Stomach smooth muscle (tissue), 2 donors: ENCODE measurements around the gene KCMF1.

ENCODE experiments used
- H3K27ac ChIP-seq: one replicate; pipeline ENCODE4 v1.7.0; 2013; ENCODE audit warnings: mild to moderate bottlenecking, low read length, inconsistent platforms
- H3K27me3 ChIP-seq, 2 donors: one replicate each; pipeline ENCODE4 v1.7.0; 2013; ENCODE audit warnings: low read length in 2 of 2; ENCODE audit not compliant: insufficient read depth in 2 of 2, control insufficient read depth in 1 of 2
- H3K36me3 ChIP-seq, 2 donors: one replicate each; pipeline ENCODE4 v1.7.0; 2013; ENCODE audit warnings: low read length in 2 of 2; ENCODE audit not compliant: control insufficient read depth in 2 of 2, insufficient read depth in 2 of 2
- H3K4me1 ChIP-seq: one replicate; pipeline ENCODE4 v1.7.0; 2013; ENCODE audit warnings: low read length; ENCODE audit not compliant: control insufficient read depth, insufficient read depth
- H3K4me3 ChIP-seq, 2 donors: one replicate each; pipeline ENCODE4 v1.7.0; 2013; ENCODE audit warnings: low read length in 2 of 2
- H3K9ac ChIP-seq, 2 donors: one replicate each; pipeline ENCODE4 v1.7.0; 2013; ENCODE audit warnings: low read length in 2 of 2, mild to moderate bottlenecking in 1 of 2
- H3K9me3 ChIP-seq, 2 donors: one replicate each; pipeline ENCODE4 v1.7.0; 2013; ENCODE audit warnings: low read length in 2 of 2; ENCODE audit not compliant: control insufficient read depth in 2 of 2
- donor health status: healthy.
- donor health status: Pancreatic carcinoma.

Gene KCMF1

GRCh38 chr2:84970868-84971509 lies at the start of gene KCMF1:
Gene KCMF1, plus strand, starts transcription at chr2:84971161. Its CDS starts 291 bp downstream, at chr2:84971452.
- H3K27me3 ChIP-seq: no peaks in the 10 kb centered on the region
- peak within 1 kb of the TSS; percentile 84 for H3K27ac ChIP-seq
- H3K4me1 ChIP-seq: peaks cover 25% of the 10 kb centered on the region
- H3K36me3 ChIP-seq: peaks cover 0 to 3% of the 10 kb centered on the region in 2 donors
- H3K4me3 ChIP-seq: peak within 1 kb of the TSS; percentile 85 to 92
- H3K9ac ChIP-seq: peak within 1 kb of the TSS; percentile 93 to 95
- no peaks in the 10 kb centered on the region for H3K9me3 ChIP-seq

- no peak overlapping the region for H3K4me3 ChIP-seq
- H3K4me1 ChIP-seq: peaks cover 17% of the 10 kb centered on the region
- no peaks in the 10 kb centered on the region for H3K27me3 ChIP-seq
- H3K27ac ChIP-seq: no peak overlapping the region
- H3K9ac ChIP-seq: no peak overlapping the region
- H3K9me3 ChIP-seq: no peaks in the 10 kb centered on the region
- H3K36me3 ChIP-seq: no peaks in the 10 kb centered on the region
Measured at GRCh38 chr2:84923009-84923408, 48.0 kb upstream of the KCMF1 start.

- no peak overlapping the region for H3K27ac ChIP-seq
- H3K27me3 ChIP-seq: no peaks in the 10 kb centered on the region
- no peaks in the 10 kb centered on the region for H3K36me3 ChIP-seq
- H3K4me3 ChIP-seq: no peak overlapping the region
- no peaks in the 10 kb centered on the region for H3K9me3 ChIP-seq
- H3K4me1 ChIP-seq: peaks cover 17% of the 10 kb centered on the region
- H3K9ac ChIP-seq: no peak overlapping the region
Measured at GRCh38 chr2:84924173-84925106, 46.5 kb upstream of the KCMF1 start.

- no peaks in the 10 kb centered on the region for H3K9me3 ChIP-seq
- no peak overlapping the region for H3K27ac ChIP-seq
- peaks cover 14% of the 10 kb centered on the region for H3K4me1 ChIP-seq
- peak overlapping the region in 1 of 2 donors; percentile 75 for H3K4me3 ChIP-seq
- H3K27me3 ChIP-seq: no peaks in the 10 kb centered on the region
- no peak overlapping the region for H3K9ac ChIP-seq
- H3K36me3 ChIP-seq: no peaks in the 10 kb centered on the region
Measured at GRCh38 chr2:84925336-84925723, 45.6 kb upstream of the KCMF1 start.

GRCh38 chr2:84925724-84926376 lies 45.1 kb upstream of the KCMF1 start:
- no peaks in the 10 kb centered on the region for H3K36me3 ChIP-seq
- no peak overlapping the region for H3K27ac ChIP-seq
- H3K9ac ChIP-seq: no peak overlapping the region
- H3K4me1 ChIP-seq: peaks cover 14% of the 10 kb centered on the region
- no peaks in the 10 kb centered on the region for H3K9me3 ChIP-seq
- no peaks in the 10 kb centered on the region for H3K27me3 ChIP-seq
- peak overlapping the region; percentile 55 to 75 for H3K4me3 ChIP-seq

GRCh38 chr2:84927275-84927627 lies 43.7 kb upstream of the KCMF1 start:
- Histone ChIP-seq H3K27me3 (no peaks in the 10 kb centered on the region), H3K27ac (no peak overlapping the region), H3K36me3 (no peaks in the 10 kb centered on the region), H3K4me3 (peak overlapping the region in 1 of 2 donors; percentile 80), H3K4me1 (peaks cover 14% of the 10 kb centered on the region), H3K9ac (no peak overlapping the region), H3K9me3 (no peaks in the 10 kb centered on the region)

- Histone ChIP-seq H3K9ac (no peak overlapping the region), H3K27ac (no peak overlapping the region), H3K4me3 (no peak overlapping the region), H3K9me3 (no peaks in the 10 kb centered on the region), H3K27me3 (no peaks in the 10 kb centered on the region), H3K36me3 (no peaks in the 10 kb centered on the region), H3K4me1 (peaks cover 6% of the 10 kb centered on the region)
Measured at GRCh38 chr2:84931384-84931821, 39.6 kb upstream of the KCMF1 start.

GRCh38 chr2:84938194-84938879 lies 32.6 kb upstream of the KCMF1 start:
- Histone ChIP-seq H3K36me3 (no peaks in the 10 kb centered on the region), H3K4me1 (no peaks in the 10 kb centered on the region), H3K4me3 (no peak overlapping the region), H3K9me3 (no peaks in the 10 kb centered on the region), H3K27me3 (no peaks in the 10 kb centered on the region), H3K9ac (no peak overlapping the region), H3K27ac (no peak overlapping the region)

- no peaks in the 10 kb centered on the region for H3K4me1 ChIP-seq
- H3K27me3 ChIP-seq: no peaks in the 10 kb centered on the region
- no peak overlapping the region for H3K9ac ChIP-seq
- no peak overlapping the region for H3K27ac ChIP-seq
- H3K4me3 ChIP-seq: no peak overlapping the region
- H3K9me3 ChIP-seq: no peaks in the 10 kb centered on the region
- H3K36me3 ChIP-seq: no peaks in the 10 kb centered on the region
Measured at GRCh38 chr2:84939426-84940087, 31.4 kb upstream of the KCMF1 start.

- no peak overlapping the region for H3K9ac ChIP-seq
- H3K4me3 ChIP-seq: no peak overlapping the region
- H3K36me3 ChIP-seq: no peaks in the 10 kb centered on the region
- H3K4me1 ChIP-seq: no peaks in the 10 kb centered on the region
- no peak overlapping the region for H3K27ac ChIP-seq
- H3K9me3 ChIP-seq: no peaks in the 10 kb centered on the region
- no peaks in the 10 kb centered on the region for H3K27me3 ChIP-seq
Measured at GRCh38 chr2:84940088-84940470, 30.9 kb upstream of the KCMF1 start.
